GM12891 (cell line): ENCODE data around the gene GUCY1B1.

Source experiments
- POLR2A ChIP-seq: IDR thresholded peaks from 2 replicates; pipeline ENCODE4 v1.6.1; 2011; ENCODE audit warnings: low read depth, low read length, control low read depth
- POLR2AphosphoS5 ChIP-seq: IDR thresholded peaks from 2 replicates; pipeline ENCODE4 v1.6.1; 2011; ENCODE audit warnings: low read depth, low read length, control low read depth

- TF ChIP-seq POLR2AphosphoS5 (no peak), POLR2A (no peak)
Observed at GRCh38 chr4:155774033-155774432, 15.2 kb downstream of the GUCY1B1 start.
